ENCODE measurements around the gene DNAH9. TPM values are rescaled to one million over a fixed set of nuclear protein-coding genes. Genes with fewer than 3 reads are reported as not detected.

Gene DNAH9
- total and polyA plus RNA-seq, 2 of the 8 experiments (the other 6 are each of a cell fraction or from before 2014, with no cell fraction given): 0.21 to 0.86 TPM

DNA sequence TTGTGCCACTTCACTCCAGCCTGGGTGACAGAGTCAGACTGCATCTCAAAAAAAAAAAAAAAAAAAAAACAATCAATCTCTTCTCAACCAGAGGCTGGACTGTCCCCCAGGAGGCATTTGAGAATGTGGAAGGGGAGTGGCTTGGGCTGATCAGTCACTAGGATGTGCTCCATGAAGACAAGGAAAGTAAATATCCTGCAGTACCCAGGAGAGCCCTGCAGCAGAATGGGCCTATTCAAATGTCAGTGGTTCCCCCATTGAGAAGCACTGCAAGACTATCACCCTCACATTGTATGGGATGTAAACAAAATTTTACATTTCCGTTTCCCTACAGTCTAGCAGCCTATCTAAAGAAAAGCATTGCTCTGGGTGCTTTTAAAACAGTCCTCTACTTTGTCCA, 70.3 kb downstream of the DNAH9 start:
- H4K5ac ChIP-seq (ENCODE audit: insufficient read length, low read depth, low read length): no peak overlapping the region
- H2BK5ac ChIP-seq (ENCODE audit: low read depth, low read length): peak overlapping the region; percentile 42; the same call in 1 of the 2 replicates
- no peaks in the 10 kb centered on the region for H3K36me3 ChIP-seq (ENCODE audit: control insufficient read depth in 2 of 4, insufficient read depth in 4 of 4, low read length in 3 of 4)
- no peak overlapping the region for H3K9ac ChIP-seq (replicated peaks in 1 of 4; ENCODE audit: extremely low read depth in 1 of 4, low read depth in 3 of 4, low read length in 3 of 4)
- ChIA-PET CTCF (ENCODE audit: partially characterized antibody) (interaction anchor here (0.6 kb wide), 1 partner anchor 318 kb away, joined by 4 read pairs; no protein-coding TSS in a partner anchor), POLR2A (ENCODE audit: partially characterized antibody) (no interaction called here)
- no peak overlapping the region for H3K14ac ChIP-seq (ENCODE audit: insufficient read length)
- DNase-seq (ENCODE audit: low read depth in 1 of 2, low spot score in 2 of 2) (peak in 1 of 2 experiments; percentile 38), FAIRE-seq (peak; percentile 93)
- peak overlapping the region; percentile 10; the same call in 1 of the 2 replicates for H2BK12ac ChIP-seq (ENCODE audit: low read depth, low read length)
- peak overlapping the region; percentile 21; the same call in 1 of the 2 replicates for H3K27ac ChIP-seq (ENCODE audit: low read depth, low read length)
- no peak overlapping the region for H4K91ac ChIP-seq (replicated peaks; ENCODE audit: insufficient read length, low read length)
- H4K8ac ChIP-seq (ENCODE audit: extremely low read depth, insufficient read depth, low read length): no peak overlapping the region
- peak overlapping the region in 1 of 4 experiments; percentile 24; a peak in 1 of 8 replicates for H3K4me3 ChIP-seq (ENCODE audit: extremely low read depth in 1 of 4, insufficient read depth in 2 of 4, low read depth in 3 of 4, low read length in 4 of 4)
- peak overlapping the region; percentile 13 to 51; a peak in 2 of 4 replicates for H3K4me2 ChIP-seq (ENCODE audit: insufficient read depth in 1 of 2, low read depth in 2 of 2, low read length in 2 of 2)
- H3K23me2 ChIP-seq (ENCODE audit: low read depth, low read length): no peaks in the 10 kb centered on the region
- peaks cover 0 to 12% (median 4%) of the 10 kb centered on the region in 4 experiments; a peak in 4 of 7 replicates for H3K4me1 ChIP-seq (replicated peaks in 1 of 4; ENCODE audit: control insufficient read depth in 3 of 4, insufficient read depth in 4 of 4, low read length in 3 of 4)
- H2BK120ac ChIP-seq (replicated peaks; ENCODE audit: low read depth, low read length): no peak overlapping the region
- H3K18ac ChIP-seq (ENCODE audit: extremely low read depth, low read length): peak overlapping the region; percentile 68; the same call in 1 of the 2 replicates
- no peaks in the 10 kb centered on the region for H3K9me3 ChIP-seq (ENCODE audit: insufficient read depth in 2 of 2, low read depth in 1 of 2, low read length in 1 of 2)
- H2BK15ac ChIP-seq (ENCODE audit: low read length): no peak overlapping the region
- H3K4ac ChIP-seq (replicated peaks; ENCODE audit: insufficient read length, low read depth, low read length): no peak overlapping the region
- TF ChIP-seq MAX (IDR thresholded peaks at IDR 0.05) (no peak), SP1 (IDR thresholded peaks at IDR 0.05; ENCODE audit: low read depth, low read length) (0 out of 2 replicates have a peak, but pooled peaks have one; percentile 13), NANOG (IDR thresholded peaks at IDR 0.05; ENCODE audit: insufficient read depth, low read depth, low read length, poor library complexity, severe bottlenecking) (peak; percentile 77)
- no peak overlapping the region for H3K23ac ChIP-seq (ENCODE audit: insufficient read length)
- H3K56ac ChIP-seq (replicated peaks; ENCODE audit: insufficient read length, low read depth, low read length): no peak overlapping the region
- no peaks in the 10 kb centered on the region for H3K79me2 ChIP-seq (ENCODE audit: control insufficient read depth in 1 of 2, insufficient read depth in 2 of 2, low read length in 2 of 2)
- no peaks in the 10 kb centered on the region for H3K79me1 ChIP-seq (ENCODE audit: low read depth, low read length)
- 0 out of 2 replicates have a peak overlapping the region, but pooled peaks have one; percentile 34 for H2AFZ ChIP-seq (ENCODE audit: low read length)
- H3K27me3 ChIP-seq (replicated peaks in 1 of 4; ENCODE audit: control insufficient read depth in 3 of 4, extremely low read depth in 1 of 4, insufficient read depth in 3 of 4, low read length in 3 of 4): no peaks in the 10 kb centered on the region; a peak in 1 of 7 replicates
- H2AK5ac ChIP-seq (ENCODE audit: low read depth, low read length): no peak overlapping the region
- no peaks in the 10 kb centered on the region for H4K20me1 ChIP-seq (replicated peaks in 1 of 2; ENCODE audit: control insufficient read depth in 1 of 2, insufficient read depth in 2 of 2, low read length in 2 of 2)
- H2BK20ac ChIP-seq (ENCODE audit: low read length): peak overlapping the region; percentile 68; the same call in 1 of the 2 replicates
- 15% methylated on average over 1 of the region's 1 CpG; no CpG with 5 or more reads in 1 of the 2 experiments for WGBS, 2 experiments (ENCODE audit: extremely low coverage in 1 of 2, insufficient coverage in 1 of 2, insufficient read length in 1 of 2, insufficient replicate concordance in 2 of 2, low coverage in 1 of 2, low lambda C conversion rate in 2 of 2, missing lambda C conversion rate in 1 of 2)

All from H1 (cell line).